Activated CD8-positive, alpha-beta memory T cell treated with anti-CD3 and anti-CD28 coated beads, Interleukin-2, amount 50 U/mL, for 24 hours (primary cell): ENCODE results near the gene EPB41L5.
"Not testable (repeated sequence)": the region's sequence is repeated elsewhere in the genome, so short reads cannot be mapped to it uniquely, and the experiment has no call there.

ENCODE experiments used
- DNase-seq: peaks from one replicate; pipeline ENCODE4 v3.0.0-alpha.2; 2020; ENCODE audit errors: extremely low read depth

EPB41L5 gene

GRCh38 chr2:120012771-120013596 lies at the start of gene EPB41L5:
TSS of gene EPB41L5 (plus strand) at chr2:120013077. CDS start at chr2:120019085, 6,008 bp downstream.
- DNase-seq = peak; percentile 51

DNA sequence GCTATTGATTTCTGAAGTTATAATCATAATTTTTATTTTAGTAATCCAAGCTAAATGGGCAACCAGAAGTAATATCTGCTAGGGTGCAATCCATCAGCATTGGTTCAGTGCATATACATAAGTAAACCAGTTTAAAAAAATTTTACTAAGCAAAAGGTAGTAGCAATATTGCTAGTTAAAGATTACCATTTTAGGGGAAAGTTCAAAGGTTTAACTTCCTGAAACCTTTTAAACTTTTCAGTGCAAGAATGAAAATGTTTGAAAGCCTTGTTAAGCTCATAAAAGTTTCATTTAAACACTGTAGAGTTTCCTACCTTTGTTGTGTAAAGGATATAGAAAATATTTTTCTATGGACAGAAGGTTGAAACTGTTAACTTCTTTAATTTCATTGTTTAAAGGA lies 31.0 kb upstream of the EPB41L5 start:
- no peak for DNase-seq

GRCh38 chr2:119982506-119982905 lies 30.4 kb upstream of the EPB41L5 start:
- DNase-seq = no peak

DNA sequence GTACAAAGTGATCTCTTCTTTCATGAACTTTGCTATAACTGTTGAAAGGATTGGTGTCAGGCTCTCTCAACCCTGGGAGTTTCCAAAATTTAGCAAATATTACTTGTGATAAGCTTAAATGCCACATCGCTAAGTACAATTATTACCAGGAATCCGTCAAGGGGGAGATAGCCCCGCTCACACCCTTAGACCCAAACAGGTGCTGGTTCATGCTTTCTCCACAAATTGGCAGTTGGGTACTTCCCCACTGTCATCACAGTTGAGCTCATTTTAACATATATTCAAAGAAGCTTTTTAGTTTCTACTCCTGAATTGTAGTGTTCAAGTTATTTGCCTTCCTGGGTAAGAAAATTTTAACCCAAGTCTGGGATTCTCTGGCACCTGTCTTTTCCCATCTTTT lies 29.8 kb upstream of the EPB41L5 start:
- no peak for DNase-seq

- DNase-seq = no peak
Measured at GRCh38 chr2:119996148-119996547, 16.7 kb upstream of the EPB41L5 start.

DNA sequence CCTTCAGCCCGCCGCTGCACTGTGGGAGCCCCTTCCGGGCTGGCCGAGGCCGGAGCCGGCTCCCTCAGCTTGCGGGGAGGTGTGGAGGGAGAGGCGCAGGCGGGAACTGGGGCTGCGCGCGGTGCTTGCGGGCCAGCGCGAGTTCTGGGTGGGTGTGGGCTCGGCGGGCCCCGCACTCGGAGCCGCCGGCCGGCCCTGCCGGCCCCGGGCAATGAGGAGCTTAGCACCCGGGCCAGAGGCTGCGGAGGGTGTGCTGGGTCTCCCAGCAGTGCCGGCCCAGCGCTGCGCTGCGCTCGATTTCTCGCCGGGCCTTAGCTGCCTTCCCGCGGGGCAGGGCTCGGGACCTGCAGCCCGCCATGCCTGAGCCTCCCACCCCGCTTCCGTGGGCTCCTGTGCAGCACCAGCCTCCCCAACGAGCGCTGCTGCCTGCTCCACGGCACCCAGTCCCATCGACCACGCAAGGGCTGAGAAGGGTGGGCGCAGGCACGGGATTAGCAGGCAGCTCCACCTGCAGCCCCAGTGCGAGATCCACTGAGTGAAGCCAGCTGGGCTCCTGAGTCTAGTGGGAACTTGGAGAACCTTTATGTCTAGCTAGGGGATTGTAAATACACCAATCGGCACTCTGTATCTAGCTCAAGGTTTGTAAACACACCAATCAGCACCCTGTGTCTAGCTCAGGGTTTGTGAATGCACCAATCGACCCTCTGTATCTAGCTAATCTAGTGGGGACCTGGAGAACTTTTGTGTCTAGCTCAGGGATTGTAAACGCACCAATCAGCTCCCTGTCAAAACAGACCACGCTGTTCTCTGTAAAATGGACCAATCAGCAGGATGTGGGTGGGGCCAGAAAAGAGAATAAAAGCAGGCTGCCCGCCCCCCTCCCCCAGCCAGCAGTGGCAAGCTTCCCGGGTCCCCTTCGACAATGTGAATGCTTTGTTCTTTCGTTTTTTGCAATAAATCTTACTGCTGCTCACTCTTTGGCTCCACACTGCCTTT lies 15.7 kb upstream of the EPB41L5 start:
- not testable (repeated sequence) for DNase-seq

DNA sequence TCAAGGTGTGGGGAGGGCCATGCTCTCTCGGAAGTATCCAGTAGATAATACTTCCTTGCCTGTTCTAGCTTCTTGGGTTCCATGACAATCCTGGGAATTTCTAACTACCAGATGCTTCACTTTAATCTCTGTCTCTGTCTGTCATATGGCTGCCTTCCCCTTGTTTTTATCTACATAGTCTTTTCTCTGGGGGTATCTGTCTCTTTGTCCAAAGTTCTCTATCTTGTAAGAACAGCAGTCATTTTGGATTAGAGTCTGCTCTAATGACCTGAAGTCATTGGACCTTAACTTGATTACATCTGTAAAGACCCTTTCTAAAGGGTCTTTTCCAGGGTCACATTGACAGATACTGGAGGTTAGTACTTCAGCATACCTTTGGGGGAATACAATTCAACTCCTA lies 11.4 kb upstream of the EPB41L5 start:
- no peak for DNase-seq

DNA sequence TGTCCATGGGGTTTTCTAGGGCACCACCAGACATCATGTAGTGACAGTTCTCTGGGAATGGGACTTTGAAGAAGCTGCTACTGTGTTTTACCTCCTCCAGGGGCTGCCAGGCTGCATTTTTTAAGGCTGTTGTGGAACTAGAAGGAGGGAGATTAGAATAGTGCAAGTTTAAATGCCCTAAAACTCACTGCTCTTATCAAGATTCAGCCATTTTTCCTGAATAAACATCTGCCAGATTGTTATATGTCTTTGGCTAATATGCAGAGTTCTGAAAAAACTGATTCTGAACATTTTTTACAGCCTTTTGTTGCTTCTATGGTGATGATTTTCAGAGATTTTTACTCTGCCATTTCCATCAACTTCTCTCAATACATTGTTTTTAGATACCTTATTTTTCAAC lies 8.6 kb upstream of the EPB41L5 start:
- DNase-seq = no peak

GRCh38 chr2:120005834-120006521 lies 6.9 kb upstream of the EPB41L5 start:
- no peak for DNase-seq

- DNase-seq = no peak
Measured at GRCh38 chr2:120007851-120008250, 5.0 kb upstream of the EPB41L5 start.

DNA sequence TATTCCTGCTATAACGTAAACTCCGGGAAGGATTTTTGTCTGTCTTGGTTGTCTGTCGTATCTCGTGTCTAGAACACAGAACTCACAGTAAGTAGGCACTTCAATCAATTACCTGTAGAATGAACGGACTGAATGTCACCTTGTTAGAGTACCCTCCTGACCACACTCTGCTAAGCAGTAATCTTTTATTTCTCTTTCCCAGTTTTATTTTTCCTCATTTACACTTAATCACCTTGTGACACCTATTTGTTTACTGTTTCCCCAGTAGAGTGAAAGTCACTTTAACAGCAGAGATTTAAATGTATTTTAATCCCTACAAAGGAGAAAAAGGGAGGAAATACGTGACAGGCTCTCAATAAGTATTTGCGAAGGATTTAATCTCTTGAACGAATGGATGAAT lies 514 bp upstream of the EPB41L5 start:
- DNase-seq = no peak

- no peak for DNase-seq
Measured at GRCh38 chr2:120013597-120014223, 833 bp downstream of the EPB41L5 start.

GRCh38 chr2:120014226-120014980 lies 1.5 kb downstream of the EPB41L5 start:
- no peak for DNase-seq

GRCh38 chr2:120016800-120017199 lies 3.9 kb downstream of the EPB41L5 start:
- DNase-seq = no peak

DNA sequence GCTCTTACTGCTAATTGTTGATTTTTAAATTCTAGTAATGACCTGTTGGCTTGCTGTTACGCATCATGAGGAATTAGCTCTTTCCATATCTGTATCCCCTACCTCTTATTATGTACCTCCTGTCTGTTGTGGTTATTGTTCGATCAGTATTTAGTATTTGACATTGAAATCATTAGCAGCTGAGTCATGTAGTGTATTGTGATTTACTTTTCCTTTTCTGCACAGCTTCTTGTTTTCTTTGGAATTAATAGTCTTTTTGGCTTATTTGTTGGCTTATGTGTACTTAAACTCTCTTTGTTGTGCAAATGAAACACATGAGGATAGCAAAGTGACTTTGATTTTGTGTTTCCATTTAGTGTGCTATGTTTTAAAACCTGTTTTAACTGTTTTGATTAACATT lies 4.3 kb downstream of the EPB41L5 start:
- no peak for DNase-seq

- DNase-seq = no peak
Measured at GRCh38 chr2:120018549-120018948, 5.7 kb downstream of the EPB41L5 start.

DNA sequence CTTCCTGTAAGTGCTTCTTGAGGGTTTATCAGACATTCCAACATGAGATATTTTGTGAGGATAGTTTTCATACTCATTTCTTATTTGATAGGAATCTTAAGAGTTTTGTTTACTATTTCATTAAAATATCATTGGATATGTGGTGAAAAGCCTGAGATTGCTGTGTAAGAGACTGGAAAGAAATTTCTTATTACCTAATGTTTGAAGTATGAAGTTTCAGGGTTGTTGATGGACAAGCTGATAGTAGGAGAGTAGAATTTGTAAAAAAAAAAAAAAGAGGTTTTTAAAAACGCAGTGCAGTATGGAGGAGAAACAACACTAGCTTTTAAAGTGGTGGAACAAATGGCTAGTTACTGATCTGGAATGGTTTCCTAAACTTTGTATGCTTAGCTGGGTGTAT lies 7.7 kb downstream of the EPB41L5 start:
- DNase-seq = no peak

DNA sequence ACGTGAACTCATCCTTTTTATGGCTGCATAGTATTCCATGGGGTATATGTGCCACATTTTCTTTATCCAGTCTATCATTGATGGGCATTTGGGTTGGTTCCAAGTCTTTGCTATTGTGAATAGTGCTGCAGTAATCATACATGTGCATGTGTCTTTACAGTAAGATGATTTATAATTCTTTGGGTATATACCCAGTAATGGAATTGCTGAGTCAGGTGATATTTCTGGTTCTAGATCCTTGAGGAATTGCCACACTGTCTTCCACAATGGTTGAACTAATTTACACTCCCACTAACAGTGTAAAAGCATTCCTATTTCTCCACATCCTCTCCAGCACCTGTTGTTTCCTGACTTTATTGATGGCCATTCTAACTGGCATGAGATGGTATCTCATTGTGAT lies 9.6 kb downstream of the EPB41L5 start:
- not testable (repeated sequence) for DNase-seq

DNA sequence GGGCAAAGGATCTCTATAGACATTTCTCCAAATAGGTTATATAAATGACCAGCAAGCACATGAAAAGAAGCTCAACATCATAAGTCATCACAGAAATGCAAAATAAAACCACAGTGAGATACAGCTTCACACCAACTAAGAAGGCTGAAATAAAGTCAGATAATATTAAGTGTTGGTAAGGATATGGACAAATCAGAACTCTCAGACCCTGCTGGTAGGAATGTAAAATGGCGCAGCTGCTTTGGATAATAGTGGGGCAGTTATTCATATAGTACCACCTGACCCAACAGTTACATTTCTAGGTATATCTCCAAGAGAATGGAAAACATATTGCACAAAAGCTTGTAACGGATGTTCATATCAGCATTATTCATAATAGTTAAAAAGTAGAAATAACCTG lies 14.0 kb downstream of the EPB41L5 start:
- DNase-seq = no peak

DNA sequence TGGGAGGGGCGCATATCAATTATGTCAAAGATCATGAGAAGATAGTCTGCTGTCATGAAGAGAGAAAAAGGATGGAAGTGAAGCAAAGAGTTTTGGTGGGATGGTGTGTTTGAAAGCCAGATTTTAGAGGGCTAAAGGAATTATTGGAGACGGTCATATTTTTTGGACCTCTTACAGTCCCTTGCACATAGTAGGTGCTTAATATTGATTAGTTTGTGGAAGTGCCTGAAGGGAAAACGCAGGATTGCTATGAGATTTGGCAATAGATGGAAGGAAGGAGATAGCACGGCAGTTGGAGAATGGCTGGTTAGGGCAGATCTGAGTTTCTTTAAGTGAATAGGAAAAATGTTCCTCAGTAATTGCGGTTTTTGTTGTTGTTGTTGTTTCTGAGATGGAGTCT lies 15.9 kb downstream of the EPB41L5 start:
- DNase-seq = no peak
